Liver (tissue), 3 donors: ENCODE results near the gene CCDC71.

ENCODE experiments used
- FOXA1 ChIP-seq: IDR thresholded peaks from 2 replicates; pipeline ENCODE4 v1.6.1; 2016; ENCODE audit warnings: antibody characterized with exemption
- MAX ChIP-seq: IDR thresholded peaks from 2 replicates; pipeline ENCODE4 v1.6.1; 2016; ENCODE audit warnings: antibody characterized with exemption
- NR2F2 ChIP-seq: IDR thresholded peaks from 2 replicates; pipeline ENCODE4 v1.6.1; 2016; ENCODE audit warnings: antibody characterized with exemption
- RAD21 ChIP-seq, 2 donors: IDR thresholded peaks; 2 replicates each; pipeline ENCODE4 v1.6.1; 2016; ENCODE audit warnings: antibody characterized with exemption in 2 of 2, mild to moderate bottlenecking in 2 of 2
- REST ChIP-seq: IDR thresholded peaks from 2 replicates; pipeline ENCODE4 v1.6.1; 2016; ENCODE audit warnings: antibody characterized with exemption, mild to moderate bottlenecking
- TAF1 ChIP-seq: conservative IDR thresholded peaks from 2 replicates; pipeline ENCODE4 v1.6.1; 2016; ENCODE audit warnings: antibody characterized with exemption, mild to moderate bottlenecking
- YY1 ChIP-seq: IDR thresholded peaks from 2 replicates; pipeline ENCODE4 v1.6.1; 2016; ENCODE audit warnings: antibody characterized with exemption, mild to moderate bottlenecking
- TF ChIP-seq, protein P1 (sequence below): fragments of 150-350 bp; IDR thresholded peaks from 2 replicates; pipeline ENCODE4 v1.5.1; 2017; ENCODE audit warnings: improper control_type of control experiment, low read depth, low read length; ENCODE audit not compliant: missing input control
- TF ChIP-seq, protein P2 (sequence below): IDR thresholded peaks from 2 replicates; pipeline ENCODE4 v1.6.1; 2016; ENCODE audit warnings: antibody characterized with exemption
- donor health status: healthy.
- donor health status: healthy.

DNA sequence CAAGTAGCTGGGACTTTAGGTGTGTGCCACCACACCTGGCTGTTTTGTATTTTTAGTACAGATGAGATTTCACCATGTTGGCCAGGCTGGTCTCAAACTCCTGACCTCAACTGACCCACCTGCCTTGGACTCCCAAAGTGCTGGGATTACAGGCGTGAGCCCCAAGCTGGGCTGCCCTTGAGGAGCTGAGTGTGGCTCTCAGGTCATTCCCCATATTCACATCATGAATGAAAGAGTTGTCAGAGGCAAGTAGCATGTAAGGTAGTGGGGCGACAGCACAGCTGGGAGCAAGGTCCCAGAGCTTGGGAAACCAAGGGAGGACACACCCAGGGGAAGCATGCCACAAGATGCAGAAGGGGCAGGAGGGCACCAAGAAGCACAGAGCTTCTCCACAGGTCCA is 4.9 kb downstream of the CCDC71 start:
- TF ChIP-seq, protein P1, sequence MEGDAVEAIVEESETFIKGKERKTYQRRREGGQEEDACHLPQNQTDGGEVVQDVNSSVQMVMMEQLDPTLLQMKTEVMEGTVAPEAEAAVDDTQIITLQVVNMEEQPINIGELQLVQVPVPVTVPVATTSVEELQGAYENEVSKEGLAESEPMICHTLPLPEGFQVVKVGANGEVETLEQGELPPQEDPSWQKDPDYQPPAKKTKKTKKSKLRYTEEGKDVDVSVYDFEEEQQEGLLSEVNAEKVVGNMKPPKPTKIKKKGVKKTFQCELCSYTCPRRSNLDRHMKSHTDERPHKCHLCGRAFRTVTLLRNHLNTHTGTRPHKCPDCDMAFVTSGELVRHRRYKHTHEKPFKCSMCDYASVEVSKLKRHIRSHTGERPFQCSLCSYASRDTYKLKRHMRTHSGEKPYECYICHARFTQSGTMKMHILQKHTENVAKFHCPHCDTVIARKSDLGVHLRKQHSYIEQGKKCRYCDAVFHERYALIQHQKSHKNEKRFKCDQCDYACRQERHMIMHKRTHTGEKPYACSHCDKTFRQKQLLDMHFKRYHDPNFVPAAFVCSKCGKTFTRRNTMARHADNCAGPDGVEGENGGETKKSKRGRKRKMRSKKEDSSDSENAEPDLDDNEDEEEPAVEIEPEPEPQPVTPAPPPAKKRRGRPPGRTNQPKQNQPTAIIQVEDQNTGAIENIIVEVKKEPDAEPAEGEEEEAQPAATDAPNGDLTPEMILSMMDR = no peak
- TF ChIP-seq MAX (no peak), YY1 (no peak), NR2F2 (no peak), RAD21 (IDR thresholded peaks at IDR 0.05) (no peak), REST (no peak), TAF1 (no peak), FOXA1 (no peak)
- TF ChIP-seq, protein P2, sequence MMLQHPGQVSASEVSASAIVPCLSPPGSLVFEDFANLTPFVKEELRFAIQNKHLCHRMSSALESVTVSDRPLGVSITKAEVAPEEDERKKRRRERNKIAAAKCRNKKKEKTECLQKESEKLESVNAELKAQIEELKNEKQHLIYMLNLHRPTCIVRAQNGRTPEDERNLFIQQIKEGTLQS = no peak
